RKO (cell line): ENCODE measurements around the gene NXN.
"Not testable (repeated sequence)": the region's sequence is repeated elsewhere in the genome, so short reads cannot be mapped to it uniquely, and the experiment has no call there.

Experiments used
- DNase-seq: peaks from one replicate; pipeline ENCODE4 v3.0.0-alpha.2; 2016; ENCODE audit warnings: low spot score

NXN gene

DNA sequence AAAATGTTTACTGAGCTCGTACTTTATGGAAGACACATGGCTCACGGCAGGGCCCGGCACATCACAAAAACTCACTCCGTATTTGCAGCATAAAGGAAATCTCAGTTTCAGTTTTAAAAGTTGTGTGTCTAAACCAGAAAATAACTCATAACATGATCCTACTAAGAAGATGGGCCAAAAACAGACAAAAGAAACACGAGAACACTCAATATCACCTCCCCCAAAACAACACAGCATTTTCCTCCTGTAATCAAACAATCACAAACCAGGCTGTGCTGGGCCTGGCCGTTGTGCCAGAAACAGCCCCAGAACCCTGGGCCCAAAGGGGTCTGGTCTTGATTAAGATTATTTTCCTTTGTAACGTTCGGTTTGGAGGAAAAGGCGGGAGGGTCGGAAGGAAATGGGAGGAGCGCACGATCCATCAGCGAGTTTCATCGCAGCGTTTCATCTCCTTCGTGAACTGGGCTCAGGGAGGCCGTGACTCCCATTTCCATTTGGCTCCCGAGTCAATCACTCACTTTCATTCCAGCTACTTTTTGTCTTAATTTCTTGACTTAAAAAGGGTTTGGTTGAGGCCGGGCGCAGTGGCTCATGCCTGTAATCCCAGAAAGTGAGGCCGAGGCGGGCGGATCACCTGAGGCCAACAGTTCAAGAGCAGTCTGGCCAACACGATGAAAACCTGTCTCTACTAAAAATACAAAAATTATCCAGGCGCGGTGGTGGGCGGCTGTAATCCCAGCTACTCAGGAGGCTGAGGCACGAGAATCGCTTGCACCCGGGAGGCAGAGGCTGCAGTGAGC lies 61.4 kb downstream of the NXN start:
- DNase-seq: no peak

DNA sequence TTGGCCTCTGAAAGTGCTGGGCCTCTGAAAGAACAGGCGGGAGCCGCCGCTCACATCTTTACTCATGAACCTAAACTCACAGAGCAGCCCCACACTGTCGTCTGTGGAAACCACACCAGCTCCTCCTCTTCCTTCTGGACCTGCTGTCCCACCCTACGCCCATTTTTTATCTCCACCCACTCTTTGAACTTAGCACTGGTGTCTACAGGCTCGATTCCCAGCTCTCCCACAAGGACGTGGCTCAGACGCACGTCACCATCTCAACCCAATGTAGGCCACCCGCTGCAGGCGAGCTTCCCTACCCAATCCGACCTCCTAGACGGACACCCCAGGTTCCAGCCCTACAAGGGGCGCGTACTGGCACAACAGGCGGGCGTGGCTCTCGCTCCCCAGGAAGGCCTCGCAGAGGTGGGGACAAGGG lies 62.2 kb downstream of the NXN start:
- DNase-seq: no peak

DNA sequence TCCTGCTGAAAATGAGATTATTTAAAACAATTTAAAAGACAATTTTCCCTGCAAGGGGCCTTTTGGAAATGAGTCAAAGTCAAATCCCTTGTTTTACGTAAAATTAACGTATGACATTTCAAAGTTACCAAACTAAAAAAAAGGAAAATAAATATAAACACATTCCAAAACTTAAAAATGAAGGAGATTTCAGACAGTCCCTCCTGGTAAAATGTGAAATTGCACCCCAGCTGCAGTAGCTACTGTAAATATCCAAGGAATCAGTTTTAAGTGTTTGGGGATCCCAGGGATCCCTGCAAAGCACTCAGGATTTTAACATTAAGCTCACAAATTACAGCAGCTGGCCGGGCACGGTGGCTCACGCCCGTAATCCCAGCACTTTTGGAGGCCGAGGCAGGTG lies 63.3 kb downstream of the NXN start:
- DNase-seq: no peak

DNA sequence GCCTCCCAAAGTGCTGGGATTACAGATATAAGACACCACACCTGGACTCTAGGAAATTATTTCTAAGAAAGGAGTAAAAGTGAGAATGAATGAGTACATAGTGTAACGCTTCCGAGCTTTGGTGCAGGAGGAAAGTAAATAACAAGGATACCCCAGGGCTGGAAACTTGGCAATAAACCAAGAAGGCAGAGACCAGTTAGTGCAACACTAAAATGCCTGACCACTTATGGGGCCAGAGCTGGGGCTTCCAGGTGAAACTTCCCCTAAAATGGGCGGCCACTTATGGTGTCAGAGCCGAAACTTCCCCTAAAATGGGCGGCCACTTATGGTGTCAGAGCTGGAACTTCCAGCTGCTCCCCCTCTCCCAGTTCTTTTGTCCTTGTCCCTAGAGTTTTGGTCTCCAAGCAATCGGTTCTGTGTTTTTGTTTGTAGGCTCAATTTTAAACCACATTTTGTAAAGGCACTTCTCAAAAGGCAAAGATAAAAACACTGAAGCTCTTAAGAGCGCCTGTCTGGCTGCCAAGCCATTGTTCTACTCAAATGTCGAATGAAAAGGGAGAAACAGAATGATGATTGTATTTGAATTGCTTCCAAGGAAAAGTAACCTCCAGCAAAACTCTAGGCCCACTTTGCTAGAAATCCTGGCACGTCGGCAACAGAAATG lies 63.9 kb downstream of the NXN start:
- no peak for DNase-seq

DNA sequence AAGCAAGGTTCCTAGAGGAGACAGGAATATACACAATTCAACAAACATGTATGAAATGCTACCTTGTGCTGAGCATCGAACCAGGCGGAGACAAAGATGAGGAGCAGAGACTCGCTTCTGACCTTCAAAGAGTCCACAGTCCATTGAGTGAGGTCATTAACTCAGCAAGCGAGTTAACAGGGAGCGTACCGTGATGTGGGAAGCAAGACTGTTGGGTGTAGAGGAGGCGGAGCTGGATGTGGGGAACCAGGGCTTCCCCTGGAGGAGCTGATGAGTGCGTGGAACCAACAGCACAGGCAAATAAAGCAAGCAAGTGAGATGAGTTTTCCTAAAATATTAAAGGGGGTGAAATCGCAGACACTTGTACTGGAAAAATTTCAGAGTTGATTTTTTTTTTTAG lies 65.0 kb downstream of the NXN start:
- no peak for DNase-seq

DNA sequence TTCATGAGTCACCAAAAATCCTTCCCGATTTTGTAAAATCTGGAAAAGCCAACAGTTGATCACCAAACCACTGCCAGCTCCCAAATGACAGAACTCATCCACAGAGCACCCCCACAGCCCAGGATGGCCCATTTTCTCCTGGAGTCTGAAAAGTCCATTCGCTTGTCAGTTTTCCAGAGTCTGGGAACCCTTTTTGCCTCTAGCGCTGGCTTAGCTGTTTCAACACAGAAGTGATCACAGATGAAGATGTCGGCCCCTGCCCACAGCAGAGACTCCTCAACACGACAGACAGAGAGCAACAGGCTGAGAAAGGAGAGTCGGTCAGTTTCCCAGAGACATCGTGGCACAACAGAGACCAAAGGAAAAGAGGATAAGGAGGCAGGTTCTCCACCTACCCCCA lies 66.4 kb downstream of the NXN start:
- DNase-seq: no peak

DNA sequence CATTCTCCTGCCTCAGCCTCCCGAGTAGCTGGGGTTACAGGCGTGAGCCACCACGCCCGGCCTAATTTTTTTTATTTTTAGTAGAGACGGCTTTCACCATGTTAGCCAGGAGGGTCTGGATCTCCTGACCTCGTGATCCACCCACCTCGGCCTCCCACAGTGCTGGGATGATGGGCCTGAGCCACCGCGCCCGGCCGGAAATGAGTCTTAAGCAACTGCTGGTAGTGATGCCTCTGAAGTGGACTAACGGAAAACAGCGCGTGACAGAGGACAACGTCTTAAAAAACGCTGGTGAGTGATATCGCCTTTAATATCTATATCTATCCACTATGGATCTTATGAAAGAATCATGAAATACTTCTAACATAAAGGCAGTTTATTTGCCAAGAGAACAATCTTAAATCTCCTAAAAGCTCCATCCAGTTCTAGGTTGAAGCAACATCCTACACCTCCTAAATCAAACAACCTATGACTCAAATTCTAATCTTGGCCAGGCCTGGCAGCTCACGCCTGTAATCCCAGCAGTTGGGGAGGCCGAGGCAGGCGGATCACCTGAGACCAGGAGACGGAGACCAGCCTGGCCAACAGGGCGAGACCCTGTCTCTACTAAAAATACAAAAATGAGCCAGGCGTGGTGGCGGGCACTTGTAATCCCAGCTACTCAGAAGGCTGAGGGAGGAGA lies 69.8 kb downstream of the NXN start:
- DNase-seq: no peak

DNA sequence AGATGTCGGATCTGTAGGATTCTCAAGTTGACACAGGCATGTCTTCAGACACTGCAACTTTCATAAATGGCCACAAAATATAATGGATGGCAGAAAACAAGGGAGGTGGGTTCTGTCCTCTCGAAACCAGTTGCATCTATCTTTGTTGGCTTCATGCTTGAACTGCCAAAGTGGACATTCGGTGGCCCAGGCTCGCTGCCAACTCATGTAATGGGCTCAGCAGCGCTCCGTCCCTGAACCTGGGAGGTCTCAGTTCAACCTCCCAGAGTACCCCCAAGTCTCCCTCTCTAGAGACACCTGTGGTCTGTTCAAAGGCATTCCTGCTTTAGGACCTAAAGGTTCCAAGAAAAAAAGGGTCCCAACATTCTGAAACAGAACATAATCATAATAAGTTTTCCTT lies 71.9 kb downstream of the NXN start:
- DNase-seq: no peak

DNA sequence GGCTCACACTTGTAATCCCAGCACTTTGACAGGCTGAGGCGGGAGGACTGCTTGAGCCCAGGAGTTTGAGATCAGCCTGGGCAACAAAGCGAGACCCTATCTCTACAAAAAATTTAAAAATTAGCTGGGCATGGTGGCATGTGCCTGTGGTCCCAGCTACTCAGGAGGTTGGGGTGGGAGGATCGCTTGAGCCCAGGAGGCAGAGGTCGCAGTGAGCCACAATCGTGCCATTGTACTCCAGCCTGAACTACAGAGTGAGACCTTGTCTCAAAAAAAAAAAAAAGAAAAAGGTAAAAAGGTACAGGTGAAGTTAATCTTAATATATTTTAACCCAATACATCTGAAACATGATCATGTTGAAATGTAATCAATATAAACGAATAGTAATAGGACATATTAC lies 73.9 kb downstream of the NXN start:
- DNase-seq: not testable (repeated sequence)

DNA sequence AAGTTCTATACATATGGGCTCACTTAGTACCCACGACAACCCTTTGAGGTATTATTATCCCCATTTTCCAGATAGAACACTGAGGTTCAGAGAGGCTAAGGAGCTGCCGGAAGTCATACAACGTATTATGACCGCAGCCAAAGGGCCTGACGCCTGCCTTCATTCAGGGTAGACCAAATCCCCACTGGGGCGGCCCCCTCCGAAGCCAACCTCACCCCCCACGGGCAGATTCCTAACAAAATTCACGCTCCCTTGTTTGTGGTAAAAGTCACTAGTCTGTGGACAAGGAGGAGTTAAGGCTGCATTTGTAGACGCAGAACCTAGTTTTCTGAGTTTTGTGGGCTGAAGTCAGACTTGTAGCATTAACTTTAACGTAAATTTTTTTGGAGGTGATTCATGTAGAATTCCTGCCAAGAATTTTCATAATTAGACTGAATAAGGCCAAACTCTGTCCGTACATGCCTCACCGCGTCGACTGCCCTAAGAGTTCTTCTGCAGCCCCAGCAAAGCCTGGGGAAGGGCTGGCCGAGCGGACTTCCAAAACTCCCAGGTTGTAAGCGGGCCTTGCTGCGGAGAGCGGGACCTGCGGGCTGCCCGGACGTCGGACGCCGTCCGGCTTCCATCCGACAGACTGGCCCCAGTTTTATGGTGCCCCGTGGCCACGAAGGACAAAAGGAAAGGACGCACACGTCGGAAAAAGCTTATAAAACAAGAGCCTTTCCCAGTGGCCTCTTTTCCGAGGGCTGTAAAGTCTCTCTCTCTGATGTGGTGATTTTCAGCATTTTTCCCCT lies 75.7 kb downstream of the NXN start:
- no peak for DNase-seq

DNA sequence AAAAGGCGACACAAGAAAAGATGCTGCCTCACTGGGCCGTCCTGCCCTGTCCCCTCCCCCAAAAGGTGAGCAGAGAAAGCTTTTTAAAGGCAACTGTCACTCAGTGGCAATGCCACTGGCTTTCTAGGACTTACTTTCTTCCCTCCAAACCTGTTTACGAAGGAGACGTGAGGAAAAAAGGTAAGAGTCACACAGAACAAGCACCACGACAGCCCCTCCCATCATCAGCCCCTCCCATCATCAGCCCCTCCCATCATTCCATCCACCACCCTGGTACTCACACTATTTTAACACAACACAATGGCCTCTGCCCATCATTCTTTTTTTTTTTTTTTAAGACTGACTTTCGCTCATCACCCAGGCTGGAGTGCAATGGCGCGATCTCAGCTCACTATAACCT lies 77.1 kb downstream of the NXN start:
- no peak for DNase-seq

DNA sequence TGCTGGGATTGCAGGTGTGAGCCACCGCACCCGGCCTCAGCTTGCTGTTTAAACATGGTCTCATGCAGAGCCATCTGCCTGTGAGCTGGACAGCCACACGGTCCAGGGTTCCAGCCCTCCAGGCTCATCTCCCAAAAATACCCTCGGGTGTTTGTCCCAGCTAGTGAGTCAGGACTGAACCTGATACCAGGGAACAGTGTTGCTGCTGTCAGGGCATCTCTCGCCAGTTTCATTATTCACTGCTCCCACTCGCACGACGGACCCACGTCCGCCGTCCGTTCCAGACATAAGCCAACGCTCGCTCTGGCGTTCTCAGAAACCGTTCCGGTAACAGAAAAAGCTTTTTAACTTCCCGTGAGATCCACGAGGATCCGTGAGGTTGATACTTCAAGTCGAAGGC lies 77.6 kb downstream of the NXN start:
- DNase-seq: no peak

DNA sequence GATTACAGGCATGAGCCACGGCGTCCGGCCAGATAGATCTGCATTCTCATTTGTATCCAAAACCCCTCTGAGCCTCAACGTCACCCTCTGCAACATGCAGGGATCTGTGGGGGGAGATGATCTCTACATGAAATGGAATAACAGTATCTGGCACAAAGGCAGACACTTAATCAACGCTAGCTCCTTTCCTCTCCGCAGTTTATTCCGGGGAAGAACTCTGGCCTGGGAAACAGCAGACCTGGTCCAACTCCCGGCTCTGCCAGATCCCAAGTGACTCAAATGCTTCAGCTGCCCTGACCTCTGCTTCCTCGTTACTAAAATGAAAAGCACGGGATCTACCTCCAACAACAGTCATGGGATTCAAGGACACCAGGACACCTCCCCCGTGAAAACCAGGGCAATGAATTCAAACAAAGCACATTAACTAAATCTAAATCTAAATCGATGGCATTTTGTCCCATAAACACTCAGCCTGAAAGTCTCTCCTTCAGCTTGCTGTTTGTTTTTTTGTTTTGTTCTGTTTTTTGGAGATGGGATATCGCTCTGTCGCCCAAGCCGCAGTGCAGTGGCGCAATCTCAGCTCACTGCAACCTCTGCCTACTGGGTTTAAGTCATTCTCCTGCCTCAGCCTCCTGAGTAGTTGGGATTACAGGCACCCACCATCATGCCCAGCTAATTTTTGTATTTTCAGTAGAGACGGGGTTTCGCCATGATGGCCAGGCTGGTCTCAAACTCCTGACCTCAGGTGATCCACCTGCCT lies 78.2 kb downstream of the NXN start:
- DNase-seq: no peak

DNA sequence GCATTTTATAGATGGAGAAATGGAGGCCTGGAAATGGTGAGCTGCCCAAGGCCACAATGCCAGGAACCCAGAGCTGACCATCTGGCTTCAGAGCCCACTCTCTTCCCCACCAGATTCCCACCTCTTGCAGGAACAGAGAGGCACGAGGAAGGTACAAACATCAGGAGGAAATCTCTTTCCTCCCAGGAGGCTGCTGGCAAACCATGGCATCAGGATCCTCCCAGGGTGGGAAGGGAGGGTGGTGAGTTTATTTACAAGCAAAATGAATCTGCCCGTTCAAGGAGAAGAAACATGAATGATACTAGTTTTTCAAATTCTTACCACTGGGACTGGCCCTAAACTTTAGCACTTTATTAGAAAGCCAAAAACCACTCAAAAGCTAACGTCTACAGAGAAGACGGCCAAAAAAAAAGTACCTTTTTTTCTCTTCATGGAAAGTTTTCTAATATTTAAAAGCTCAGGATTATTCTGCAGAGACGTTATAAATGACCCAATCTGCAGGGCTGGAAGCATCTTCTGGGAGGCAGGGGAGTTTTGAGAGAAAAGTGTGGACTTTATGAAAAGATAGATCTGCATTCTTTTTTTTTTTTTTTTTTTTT lies 79.1 kb downstream of the NXN start:
- DNase-seq: no peak

DNA sequence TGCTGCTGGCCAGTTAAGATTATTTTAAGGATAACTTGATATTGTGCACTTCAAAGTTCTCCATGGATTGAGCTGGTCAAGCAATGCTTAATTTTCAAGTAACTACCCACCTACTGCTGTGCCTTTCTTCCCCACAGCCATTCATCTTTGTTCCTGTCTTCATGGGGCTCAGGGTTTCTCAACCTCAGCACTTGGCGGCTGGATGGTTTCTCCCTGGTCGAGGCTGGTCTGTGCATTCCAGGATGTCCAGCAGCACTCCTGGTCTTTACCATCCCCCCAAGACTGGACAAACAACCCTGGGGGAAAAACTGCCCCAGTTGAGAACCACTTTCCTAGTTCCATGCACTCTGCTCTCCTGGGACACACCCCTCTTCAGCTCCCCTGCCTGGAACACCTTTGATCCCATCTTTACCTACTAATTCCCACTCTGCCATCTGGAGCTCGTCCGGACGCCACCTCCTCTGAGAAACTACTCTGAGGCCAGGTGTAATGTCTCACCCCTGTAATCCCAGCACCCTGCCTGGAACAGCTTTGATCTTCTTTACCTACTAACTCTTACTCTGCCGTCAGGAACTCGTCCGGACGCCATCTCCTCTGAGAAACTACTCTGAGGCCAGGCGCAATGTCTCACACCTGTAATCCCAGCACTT lies 81.5 kb downstream of the NXN start:
- no peak for DNase-seq

DNA sequence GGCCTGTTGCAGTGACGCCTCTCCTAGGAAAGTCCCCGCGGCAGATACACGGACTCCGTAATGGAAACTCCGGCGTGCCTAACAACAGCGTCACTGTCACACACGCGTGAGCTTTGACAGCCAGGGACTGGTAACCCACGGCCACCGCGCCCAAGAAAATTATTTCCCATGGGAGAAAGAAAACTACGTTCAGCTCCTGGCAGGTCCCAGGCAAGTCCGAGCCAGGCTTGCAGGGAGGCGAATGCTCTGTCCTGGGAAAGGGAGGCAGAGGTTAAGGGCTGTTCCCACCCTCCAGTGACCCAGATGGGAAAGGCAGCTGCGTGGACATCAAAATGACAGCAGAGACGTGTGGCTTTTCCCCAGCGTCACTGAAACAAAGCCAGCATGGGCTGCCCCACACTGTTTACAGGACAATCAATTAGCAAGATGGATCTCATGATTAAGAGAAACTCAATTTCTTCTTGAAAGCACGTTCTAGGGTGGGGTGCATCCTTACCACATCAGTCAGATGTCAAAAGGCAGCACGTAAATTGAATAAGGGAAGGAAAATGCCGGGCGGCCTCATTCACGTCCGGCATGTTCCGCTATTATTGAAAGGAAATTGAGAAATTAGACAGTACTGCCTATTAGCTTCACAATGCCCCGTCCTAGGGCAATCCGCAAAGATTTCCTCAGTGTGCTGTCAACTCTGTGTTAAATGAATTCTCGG lies 82.5 kb downstream of the NXN start:
- no peak for DNase-seq

DNA sequence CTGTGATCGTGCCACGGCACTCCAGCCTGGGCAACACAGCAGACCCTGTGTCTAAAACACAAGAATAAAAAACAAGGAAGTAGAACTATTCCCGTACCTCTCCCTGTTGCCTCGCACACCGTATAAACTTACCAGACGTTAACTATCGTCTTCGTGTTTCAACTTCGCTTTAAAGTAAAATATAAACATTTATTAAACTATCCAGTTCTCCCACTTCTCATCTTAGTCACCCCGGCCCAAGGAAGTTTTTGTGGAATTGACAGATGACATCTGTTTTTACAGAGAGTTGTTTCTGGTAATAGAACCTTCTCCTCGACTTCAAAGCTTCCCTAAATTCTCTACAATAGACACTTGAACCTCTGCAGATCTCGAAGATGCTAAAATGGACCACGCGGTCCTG lies 83.1 kb downstream of the NXN start:
- no peak for DNase-seq

DNA sequence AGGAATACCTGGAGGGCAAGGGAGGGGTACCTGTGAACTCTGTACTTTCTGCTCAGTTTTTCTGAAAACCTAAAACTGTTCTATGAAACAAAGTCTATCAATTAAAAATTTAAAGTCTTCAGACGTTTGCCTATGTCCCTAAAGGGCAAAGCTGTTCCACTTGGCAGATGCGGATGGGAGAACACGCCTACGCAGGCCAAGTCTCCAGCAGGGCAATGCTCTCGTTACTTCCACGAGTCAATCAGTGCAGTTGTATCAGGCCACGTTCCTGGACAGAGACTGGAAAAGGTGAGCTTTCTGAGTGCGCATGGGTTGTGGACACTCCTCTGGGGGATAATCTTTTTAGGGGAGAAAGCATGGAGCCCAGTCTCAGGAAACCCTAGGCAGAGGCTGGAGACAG lies 86.6 kb downstream of the NXN start:
- no peak for DNase-seq

DNA sequence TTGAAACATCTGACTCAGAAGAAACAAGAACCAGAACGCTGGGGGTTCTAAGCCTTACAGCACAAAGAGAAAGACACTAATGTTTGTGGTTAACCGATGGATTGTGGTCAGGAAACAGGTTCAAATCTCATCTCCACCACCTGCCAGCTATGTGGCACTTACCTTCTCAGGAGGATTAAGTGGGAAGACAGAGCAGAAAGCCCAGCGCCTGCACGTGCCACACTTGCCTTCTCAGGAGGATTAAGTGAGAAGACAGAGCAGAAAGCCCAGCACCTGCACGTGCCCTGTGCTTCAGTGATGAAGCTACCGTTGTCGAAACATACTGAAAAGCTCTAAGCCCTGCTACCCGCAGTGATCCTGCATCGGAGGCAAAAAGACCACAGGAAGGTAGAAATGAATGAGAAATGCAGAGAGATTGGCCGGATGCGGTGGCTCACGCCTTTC lies 90.6 kb downstream of the NXN start:
- no peak for DNase-seq

DNA sequence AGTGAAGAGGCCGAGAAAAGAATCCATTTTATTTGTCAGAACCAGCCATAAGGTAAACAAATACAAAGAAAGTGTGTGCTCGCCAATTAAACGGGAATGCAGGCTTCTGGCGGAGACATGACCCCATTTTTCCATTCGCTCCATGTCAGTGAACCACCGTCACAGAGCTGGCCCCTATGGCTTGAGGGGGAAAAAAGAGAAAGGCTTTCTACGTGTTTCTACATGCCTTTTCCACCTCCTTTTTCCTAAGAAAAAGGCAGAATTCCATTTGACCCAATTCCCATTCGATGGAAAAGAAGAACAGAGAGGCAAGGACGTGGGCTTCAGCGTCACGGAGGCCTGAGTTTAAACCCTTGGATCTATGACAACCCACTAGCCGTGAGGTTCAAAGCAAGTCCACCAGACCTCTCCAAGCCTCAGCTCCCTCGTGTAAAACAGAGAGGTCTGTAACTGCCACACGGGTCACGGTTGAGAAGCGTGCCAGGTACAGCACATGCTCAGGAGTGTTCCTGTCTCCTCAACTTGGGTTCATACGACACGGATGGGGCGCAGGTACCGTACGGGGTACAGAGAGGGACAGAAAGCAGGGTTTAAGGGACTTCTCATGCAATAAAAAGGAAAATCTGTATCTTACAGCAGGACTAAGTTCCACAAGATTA lies 91.9 kb downstream of the NXN start:
- DNase-seq: no peak
